Activated CD4-positive, alpha-beta T cell treated with anti-CD3 and anti-CD28 coated beads for 36 hours (primary cell): ENCODE data around the gene AKT1S1. TPM values are rescaled to one million over a fixed set of nuclear protein-coding genes. Genes with fewer than 3 reads are reported as not detected.

Experiments used
- ATAC-seq: fragments of 200-7000 bp; cut with Tn5 transposase; one replicate; pipeline ENCODE4 v1.10.0; 2021; ENCODE audit warnings: mild to moderate bottlenecking, moderate library complexity
- CTCF ChIA-PET: fragments of 350-600 bp; sonication (Branson Sonifier 250); formaldehyde crosslinking; loops from one replicate; lab custom pipeline; 2021; ENCODE audit warnings: antibody characterized with exemption; lab: Charles Lee
- POLR2A ChIA-PET: fragments of 350-600 bp; sonication (Branson Sonifier 250); formaldehyde crosslinking; loops from one replicate; lab custom pipeline; 2021; ENCODE audit warnings: antibody characterized with exemption, inconsistent platforms; lab: Charles Lee
- DNase-seq: peaks from one replicate; pipeline ENCODE4 v3.0.0-alpha.2; 2020
- H3K27ac Mint-ChIP-seq: one replicate; pipeline ENCODE4 v1.8.0; 2021; ENCODE audit warnings: mixed read lengths
- H3K27me3 Mint-ChIP-seq: one replicate; pipeline ENCODE4 v1.8.0; 2021; ENCODE audit warnings: mixed read lengths
- H3K36me3 Mint-ChIP-seq: one replicate; pipeline ENCODE4 v1.8.0; 2021; ENCODE audit warnings: low read depth, mixed read lengths
- H3K4me1 Mint-ChIP-seq: one replicate; pipeline ENCODE4 v1.8.0; 2021; ENCODE audit warnings: mixed read lengths
- H3K4me3 Mint-ChIP-seq: one replicate; pipeline ENCODE4 v1.8.0; 2021; ENCODE audit warnings: mild to moderate bottlenecking, moderate library complexity, mixed read lengths
- H3K9me3 Mint-ChIP-seq: one replicate; pipeline ENCODE4 v1.8.0; 2021; ENCODE audit warnings: low read depth, mixed read lengths
- intact Hi-C, 2 experiments: fragments of 100-400 bp; cut with DNase I in 1 of 2; cut with micrococcal nuclease in 1 of 2; formaldehyde crosslinking; loops; one replicate each; pipeline versions ENCODE4 v1.14.2 to v1.15.1; 2022 to 2024; cut with DNase I, micrococcal nuclease
- total RNA-seq, 2 experiments: library from RNA; stranded (reverse); gene quantifications; one replicate each; pipeline ENCODE4 v1.2.3, GENCODE V29; 2021

The AKT1S1 gene
- total RNA-seq, 2 experiments from 2014 or later: 16.1 to 20.3 TPM

DNA sequence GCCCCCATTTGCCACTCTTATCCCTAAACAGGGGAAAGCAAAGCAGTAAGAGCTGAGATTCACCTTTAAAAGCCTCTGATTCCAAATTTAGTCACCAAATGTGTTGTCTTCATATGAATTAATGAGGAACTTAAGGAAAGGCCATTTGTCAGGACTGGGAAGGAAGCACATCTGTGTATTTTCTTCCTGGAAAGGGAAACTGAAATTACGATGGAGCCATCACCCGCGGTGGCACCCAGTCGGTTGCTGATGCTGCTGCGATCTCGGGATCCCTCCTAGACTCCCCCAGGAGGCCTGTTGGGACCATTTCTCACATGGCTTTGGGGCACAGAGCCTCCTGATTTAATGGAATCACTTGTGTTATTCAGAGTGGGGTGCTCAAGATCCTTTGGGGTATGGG is 27.0 kb upstream of the AKT1S1 start:
- ATAC-seq: no peak
- ChIA-PET CTCF (interaction anchor here (0.6 to 1.2 kb wide), 2 partner anchors 25 to 98 kb away, joined by 3 read pairs; partner anchors contain the start of genes ATF5 and NUP62), POLR2A (no interaction called here)
- Mint-ChIP-seq H3K36me3 (peaks cover 25% of the 10 kb centered on the region), H3K4me3 (no peak overlapping the region), H3K9me3 (no peaks in the 10 kb centered on the region), H3K27ac (no peak overlapping the region), H3K27me3 (no peaks in the 10 kb centered on the region), H3K4me1 (peaks cover 23% of the 10 kb centered on the region)
- no peak for DNase-seq
- intact Hi-C loops: no loop called here

DNA sequence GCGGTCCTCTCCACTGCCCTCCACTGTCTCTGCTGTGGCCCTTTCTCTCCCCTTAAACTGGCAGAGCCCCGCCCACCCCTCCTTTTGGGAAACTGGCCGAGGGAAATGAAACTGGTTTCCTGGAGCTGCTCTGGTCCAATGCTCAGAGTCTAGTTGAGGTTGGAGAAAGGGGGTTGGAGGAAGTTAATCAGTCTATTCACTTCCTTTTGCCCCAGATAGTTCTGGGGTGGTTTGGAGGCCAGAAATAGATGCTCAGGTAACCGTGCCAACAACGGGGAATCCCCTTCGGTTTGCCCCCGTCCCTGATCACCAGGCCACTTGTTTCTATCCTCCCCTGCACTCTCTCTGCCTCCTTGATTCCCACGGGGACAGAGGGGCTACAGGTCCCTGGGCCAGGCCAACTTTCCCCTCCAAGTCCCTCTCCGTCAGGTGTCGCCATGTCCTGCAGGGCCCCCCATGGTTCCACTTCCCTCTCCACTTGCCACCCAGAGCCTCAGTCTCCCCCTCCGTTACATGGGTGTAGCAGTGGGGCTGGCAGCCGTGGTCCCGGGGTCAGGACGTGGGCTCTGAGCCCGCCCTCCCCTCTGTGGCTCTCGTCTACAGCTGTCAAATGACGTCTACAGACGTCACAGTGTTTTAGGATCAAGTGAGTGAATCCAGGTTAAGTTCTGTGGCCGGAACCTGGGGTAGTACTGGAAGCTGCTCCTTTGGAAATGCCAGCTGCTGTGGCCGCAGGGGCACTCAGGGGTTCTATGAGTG is 19.9 kb upstream of the AKT1S1 start, which contains the start of gene IL4I1:
TSS of gene IL4I1 (minus strand) at position 25 of the 759 bp plus-strand sequence. CDS start 727 bp downstream, outside the sequence.
- ATAC-seq: peak; percentile 65
- DNase-seq: peak; percentile 79
- peak within 1 kb of the TSS; percentile 70 for H3K4me3 Mint-ChIP-seq
- no peaks in the 10 kb centered on the region for H3K36me3 Mint-ChIP-seq
- intact Hi-C loops: loop anchor here (1.0 to 2.0 kb wide), 6 partner anchors 14 to 128 kb away; partner anchors contain the start of genes AKT1S1 (in 2 of the 2), TBC1D17 (in 2 of the 2), ATF5 (in 1 of the 2) and NUP62 (in 1 of the 2)
- peak within 1 kb of the TSS; percentile 95 for H3K27ac Mint-ChIP-seq
- ChIA-PET CTCF (interaction anchor here (0.6 to 0.9 kb wide), 3 partner anchors 9 to 779 kb away, joined by 3 read pairs; partner anchors contain the start of gene RCN3), POLR2A (interaction anchor here (1.4 to 2.9 kb wide), 3 partner anchors 14 to 32 kb away, joined by 3 to 20 read pairs (median 16); partner anchors contain the start of genes ATF5 and NUP62)
- no peaks in the 10 kb centered on the region for H3K27me3 Mint-ChIP-seq
- H3K4me1 Mint-ChIP-seq: peaks cover 49% of the 10 kb centered on the region
- no peaks in the 10 kb centered on the region for H3K9me3 Mint-ChIP-seq

DNA sequence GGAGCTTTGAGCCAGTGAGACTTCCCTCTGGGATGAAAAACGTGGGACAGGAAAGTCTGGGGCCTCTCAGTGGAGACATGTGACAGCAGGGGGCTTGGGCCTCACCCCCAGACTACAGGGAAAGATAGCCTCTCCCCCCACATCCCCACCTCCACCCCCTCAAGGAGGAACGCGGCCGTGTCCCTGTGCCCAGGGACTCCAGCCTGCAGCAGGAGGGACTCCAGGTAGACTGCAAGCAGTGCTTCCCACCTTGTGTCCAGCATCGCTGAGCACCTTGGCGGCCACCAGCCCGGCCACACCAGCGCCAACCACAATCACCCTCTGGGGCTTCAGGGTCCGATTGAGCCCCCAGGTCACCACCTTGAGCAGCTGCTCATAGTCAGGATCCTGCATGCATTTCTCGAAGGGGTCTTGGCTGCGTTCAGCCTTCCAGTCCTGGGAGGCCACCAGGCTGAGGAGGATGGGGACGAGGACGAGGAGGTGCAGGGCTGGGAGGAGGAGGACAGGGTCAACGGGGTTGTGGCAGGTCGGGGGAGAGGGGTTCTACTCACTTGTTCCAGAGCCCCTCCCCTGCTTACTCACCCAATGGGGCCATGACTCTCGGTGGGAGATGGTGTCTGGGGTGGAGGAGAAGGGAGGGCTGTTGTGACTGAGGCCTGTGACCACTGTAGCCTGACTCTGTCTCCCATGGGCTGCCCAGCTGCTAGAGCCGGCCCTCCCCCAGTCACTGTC is 18.6 kb upstream of the AKT1S1 start:
- Mint-ChIP-seq H3K4me1 (peaks cover 47% of the 10 kb centered on the region), H3K27ac (peak overlapping the region; percentile 95), H3K27me3 (no peaks in the 10 kb centered on the region), H3K9me3 (no peaks in the 10 kb centered on the region), H3K36me3 (no peaks in the 10 kb centered on the region), H3K4me3 (peak overlapping the region; percentile 70)
- DNase-seq (peak; percentile 59), ATAC-seq (peak; percentile 5)
- intact Hi-C loops: loop anchor here in 1 of 2 experiments (2.0 kb wide), 1 partner anchor 19 kb away; the partner anchor contains the start of genes AKT1S1 and TBC1D17
- ChIA-PET CTCF (interaction anchor here (0.5 kb wide), 1 partner anchor 222 kb away, joined by 3 read pairs; no protein-coding TSS in a partner anchor), POLR2A (interaction anchor here (0.6 to 2.9 kb wide), 3 partner anchors 33 to 1033 kb away, joined by 3 to 16 read pairs (median 4); partner anchors contain the start of genes ATF5 and NUP62)

DNA sequence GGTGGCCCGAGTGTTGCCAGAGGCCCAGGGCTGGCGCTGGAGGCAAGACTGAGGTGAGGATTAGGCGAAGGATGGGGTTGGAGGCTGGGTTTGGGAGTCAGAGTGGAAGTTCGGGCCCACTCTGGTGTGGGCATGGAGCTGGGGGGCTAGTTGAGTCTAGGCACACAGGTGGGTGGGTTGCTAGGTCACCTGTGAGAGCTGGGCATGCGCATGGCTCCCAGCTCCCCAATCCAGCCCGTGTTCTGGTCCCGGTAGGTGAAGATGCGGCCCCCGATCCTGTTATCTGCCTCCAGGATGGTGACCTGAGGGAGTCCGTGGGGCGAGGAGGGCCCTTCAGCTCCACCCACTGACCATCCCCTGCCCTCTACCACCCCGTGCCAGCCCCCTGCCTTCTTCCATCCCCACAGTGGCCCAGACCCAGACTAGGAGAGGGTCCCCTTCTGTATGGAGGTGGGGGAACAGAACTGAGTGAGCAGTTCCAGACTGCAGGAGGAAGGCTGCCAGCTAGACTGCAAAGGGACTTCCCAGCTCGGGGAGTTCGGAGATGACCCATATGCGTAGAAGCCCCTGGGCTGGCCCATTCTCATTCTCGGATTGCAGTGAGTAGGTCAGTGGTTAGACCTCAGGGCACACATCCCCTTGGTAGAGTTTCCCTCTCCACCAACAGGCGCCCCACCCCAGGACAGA is 17.9 kb upstream of the AKT1S1 start:
- POLR2A ChIA-PET: interaction anchor here (0.6 to 1.2 kb wide), 2 partner anchors 35 to 1032 kb away, joined by 3 to 4 read pairs; partner anchors contain the start of gene NUP62
- peaks cover 3% of the 10 kb centered on the region for H3K36me3 Mint-ChIP-seq
- peak; percentile 14 for ATAC-seq
- H3K4me1 Mint-ChIP-seq: peaks cover 50% of the 10 kb centered on the region
- intact Hi-C loops: loop anchor here in 1 of 2 experiments (5.0 kb wide), 1 partner anchor 32 kb away; the partner anchor contains the start of genes ATF5 and NUP62
- no peaks in the 10 kb centered on the region for H3K27me3 Mint-ChIP-seq
- CTCF ChIA-PET: interaction anchor here (0.5 to 1.3 kb wide), 2 partner anchors 18 to 221 kb away, joined by 3 read pairs; partner anchors contain the start of genes AKT1S1 and TBC1D17
- peak; percentile 71 for DNase-seq
- no peaks in the 10 kb centered on the region for H3K9me3 Mint-ChIP-seq
- peak overlapping the region; percentile 70 for H3K4me3 Mint-ChIP-seq
- peak overlapping the region; percentile 95 for H3K27ac Mint-ChIP-seq

DNA sequence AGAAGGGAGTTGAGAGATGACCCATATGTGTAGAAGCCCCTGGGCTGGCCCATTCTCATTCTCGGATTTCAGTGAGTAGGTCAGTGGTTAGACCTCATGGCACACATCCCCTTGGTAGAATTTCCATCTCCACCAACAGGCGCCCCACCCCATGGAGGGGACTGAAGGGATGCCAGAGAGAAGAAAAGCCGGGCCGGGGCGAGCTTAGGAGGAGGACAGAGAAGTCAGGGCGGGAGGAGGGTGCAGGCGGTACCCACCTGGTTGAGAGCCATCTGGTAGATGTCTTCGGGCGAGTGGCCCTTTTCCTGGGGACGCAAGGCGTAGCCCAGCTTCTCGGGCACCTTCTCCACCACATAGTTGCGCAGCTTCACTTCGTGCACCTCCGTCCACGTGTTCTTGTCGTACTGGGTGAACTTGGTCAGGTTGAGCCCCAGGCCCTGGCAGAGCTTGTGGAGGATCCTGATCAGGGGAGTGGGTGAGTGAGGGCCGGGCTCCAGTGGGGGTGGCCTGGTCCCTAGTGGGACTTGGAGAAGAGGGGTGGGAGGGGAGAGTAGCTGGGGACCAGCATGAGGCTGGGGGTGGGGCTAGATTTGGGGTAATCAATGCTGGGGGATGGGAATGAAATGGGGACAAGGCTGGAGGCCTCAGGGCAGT is 17.0 kb upstream of the AKT1S1 start:
- peak overlapping the region; percentile 70 for H3K4me3 Mint-ChIP-seq
- ATAC-seq (no peak), DNase-seq (peak; percentile 32)
- H3K4me1 Mint-ChIP-seq: peaks cover 55% of the 10 kb centered on the region
- H3K27me3 Mint-ChIP-seq: no peaks in the 10 kb centered on the region
- H3K36me3 Mint-ChIP-seq: peaks cover 8% of the 10 kb centered on the region
- H3K27ac Mint-ChIP-seq: peak overlapping the region; percentile 80
- ChIA-PET CTCF (interaction anchor here (1.3 kb wide), 1 partner anchor 17 kb away, joined by 3 read pairs; the partner anchor contains the start of genes AKT1S1 and TBC1D17), POLR2A (interaction anchor here (1.2 kb wide), 1 partner anchor 36 kb away, joined by 3 read pairs; the partner anchor contains the start of gene NUP62)
- no peaks in the 10 kb centered on the region for H3K9me3 Mint-ChIP-seq
- intact Hi-C loops: loop anchor here in 1 of 2 experiments (5.0 kb wide), 1 partner anchor 33 kb away; the partner anchor contains the start of genes ATF5 and NUP62

DNA sequence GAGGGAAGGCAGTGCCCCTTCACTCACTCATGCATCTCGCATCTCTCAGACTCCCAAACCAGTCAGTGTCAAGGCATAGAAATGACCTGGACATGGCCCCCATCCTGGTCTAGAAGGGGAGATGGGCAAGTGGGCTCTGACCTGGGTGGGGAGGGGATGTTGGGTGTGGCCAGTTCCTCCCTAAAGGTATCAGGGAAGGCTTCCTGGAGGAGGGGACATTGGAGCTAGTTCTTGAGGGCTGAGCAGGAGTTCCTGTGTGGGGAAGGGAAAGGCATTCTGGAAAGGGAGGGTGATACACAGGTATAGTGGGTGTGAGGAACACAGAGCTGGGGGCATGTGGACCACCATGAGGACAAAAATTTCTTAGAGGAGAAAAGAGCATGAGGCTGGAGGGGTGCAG is 15.6 kb upstream of the AKT1S1 start:
- ATAC-seq (no peak), DNase-seq (no peak)
- Mint-ChIP-seq H3K36me3 (peaks cover 13% of the 10 kb centered on the region), H3K4me1 (peaks cover 44% of the 10 kb centered on the region), H3K27ac (no peak overlapping the region), H3K27me3 (no peaks in the 10 kb centered on the region), H3K9me3 (no peaks in the 10 kb centered on the region), H3K4me3 (peak overlapping the region; percentile 37)
- POLR2A ChIA-PET: no interaction called here
- intact Hi-C loops: loop anchor here in 1 of 2 experiments (5.0 kb wide), 1 partner anchor 35 kb away; the partner anchor contains the start of genes ATF5 and NUP62
- CTCF ChIA-PET: interaction anchor here (0.7 kb wide), 1 partner anchor 35 kb away, joined by 3 read pairs; no protein-coding TSS in a partner anchor

DNA sequence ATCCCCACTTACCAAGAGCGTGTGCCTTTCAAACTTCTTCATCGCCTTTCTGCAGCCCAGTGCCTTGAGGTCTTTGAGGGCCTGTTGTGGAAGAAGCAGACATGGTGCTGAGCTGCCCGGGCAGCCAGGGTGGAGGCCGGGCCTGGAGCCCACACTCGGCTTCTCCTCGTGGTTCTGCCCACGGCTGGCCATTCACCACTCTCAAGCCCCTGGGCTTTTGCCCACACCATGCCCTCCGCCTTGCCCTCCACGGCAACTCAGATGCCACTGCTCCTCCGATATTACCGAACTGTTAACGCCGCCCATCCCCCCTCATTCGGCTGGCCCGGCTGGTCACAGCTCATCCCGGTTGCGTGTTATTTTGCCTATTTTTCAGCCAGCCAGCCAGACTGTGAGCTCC is 14.2 kb upstream of the AKT1S1 start:
- intact Hi-C loops: loop anchor here in 1 of 2 experiments (5.0 kb wide), 1 partner anchor 36 kb away; the partner anchor contains the start of genes ATF5 and NUP62
- peaks cover 31% of the 10 kb centered on the region for H3K4me1 Mint-ChIP-seq

DNA sequence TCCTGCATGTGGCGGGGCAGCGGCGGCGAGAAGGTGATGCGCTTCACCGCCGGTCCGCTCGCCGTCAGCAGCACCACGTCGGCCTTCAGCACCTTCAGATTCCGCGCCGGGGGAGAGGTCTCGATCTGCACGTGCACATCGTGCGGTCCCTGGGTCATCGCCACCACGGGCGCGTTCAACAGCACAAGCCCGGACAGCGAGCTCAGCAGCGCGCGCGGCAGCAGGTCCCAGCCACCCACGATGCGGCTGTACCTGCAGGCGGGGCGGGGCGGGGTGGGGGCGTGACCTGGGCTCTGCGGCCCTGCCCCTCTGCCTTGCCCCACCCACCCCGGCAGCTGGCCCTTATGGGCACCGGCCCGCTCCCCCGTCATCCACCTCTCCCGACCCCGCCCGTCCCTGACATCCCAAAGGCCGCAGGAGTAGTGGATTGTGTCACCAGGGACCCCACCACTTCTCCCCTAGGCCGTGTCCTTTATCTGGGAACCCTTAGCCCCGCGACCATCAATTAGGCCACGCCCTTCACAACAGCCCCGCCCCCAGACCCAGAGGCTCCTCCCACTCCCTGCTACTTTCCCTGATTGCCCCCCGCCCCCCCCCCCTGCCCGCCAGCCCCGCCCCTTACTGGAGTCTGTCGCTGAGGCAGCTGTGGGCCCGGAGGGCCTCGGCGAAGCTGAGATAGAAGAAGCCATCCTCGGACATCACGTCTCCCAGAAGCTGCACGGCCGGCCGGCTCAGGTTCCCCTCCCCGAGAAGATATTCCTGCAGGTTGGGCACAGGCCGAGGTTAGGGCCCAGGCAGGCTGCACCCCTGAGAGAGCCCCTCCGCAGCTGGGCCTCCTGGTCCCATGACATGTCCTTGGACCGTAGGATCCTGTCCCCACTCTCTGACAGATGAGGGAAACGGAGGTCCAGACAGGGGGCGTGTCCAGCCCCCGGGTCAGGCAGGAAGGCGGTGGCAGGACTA is 13.5 kb upstream of the AKT1S1 start:
- DNase-seq (peak; percentile 85), ATAC-seq (peak; percentile 68)
- H3K27me3 Mint-ChIP-seq: no peaks in the 10 kb centered on the region
- ChIA-PET CTCF (interaction anchor here (0.6 to 1.5 kb wide), 6 partner anchors 14 to 202 kb away, joined by 3 to 4 read pairs (median 3); partner anchors contain the start of genes AKT1S1 and TBC1D17), POLR2A (interaction anchor here (1.3 kb wide), 1 partner anchor 39 kb away, joined by 3 read pairs; no protein-coding TSS in a partner anchor)
- H3K9me3 Mint-ChIP-seq: no peaks in the 10 kb centered on the region
- H3K36me3 Mint-ChIP-seq: peaks cover 13% of the 10 kb centered on the region
- intact Hi-C loops: loop anchor here (1.0 to 5.0 kb wide), 7 partner anchors 12 to 40 kb away; partner anchors contain the start of genes AKT1S1 (in 1 of the 2), ATF5 (in 1 of the 2), NUP62 (in 1 of the 2) and PNKP (in 1 of the 2)
- H3K4me3 Mint-ChIP-seq: peak overlapping the region; percentile 69
- H3K27ac Mint-ChIP-seq: peak overlapping the region; percentile 70
- H3K4me1 Mint-ChIP-seq: peaks cover 24% of the 10 kb centered on the region

More for the DNA sequence above, 14.2 kb upstream of the AKT1S1 start:
- no peak for ATAC-seq
- DNase-seq: no peak
- POLR2A ChIA-PET: interaction anchor here (1.3 kb wide), 1 partner anchor 39 kb away, joined by 3 read pairs; no protein-coding TSS in a partner anchor
- Mint-ChIP-seq H3K27ac (no peak overlapping the region), H3K36me3 (peaks cover 13% of the 10 kb centered on the region), H3K27me3 (no peaks in the 10 kb centered on the region), H3K9me3 (no peaks in the 10 kb centered on the region), H3K4me3 (peak overlapping the region; percentile 8)
- CTCF ChIA-PET: interaction anchor here (1.5 kb wide), 1 partner anchor 15 kb away, joined by 4 read pairs; the partner anchor contains the start of genes AKT1S1 and TBC1D17
